ENCODE measurements around the gene TMPRSS6.

TMPRSS6 gene

DNA sequence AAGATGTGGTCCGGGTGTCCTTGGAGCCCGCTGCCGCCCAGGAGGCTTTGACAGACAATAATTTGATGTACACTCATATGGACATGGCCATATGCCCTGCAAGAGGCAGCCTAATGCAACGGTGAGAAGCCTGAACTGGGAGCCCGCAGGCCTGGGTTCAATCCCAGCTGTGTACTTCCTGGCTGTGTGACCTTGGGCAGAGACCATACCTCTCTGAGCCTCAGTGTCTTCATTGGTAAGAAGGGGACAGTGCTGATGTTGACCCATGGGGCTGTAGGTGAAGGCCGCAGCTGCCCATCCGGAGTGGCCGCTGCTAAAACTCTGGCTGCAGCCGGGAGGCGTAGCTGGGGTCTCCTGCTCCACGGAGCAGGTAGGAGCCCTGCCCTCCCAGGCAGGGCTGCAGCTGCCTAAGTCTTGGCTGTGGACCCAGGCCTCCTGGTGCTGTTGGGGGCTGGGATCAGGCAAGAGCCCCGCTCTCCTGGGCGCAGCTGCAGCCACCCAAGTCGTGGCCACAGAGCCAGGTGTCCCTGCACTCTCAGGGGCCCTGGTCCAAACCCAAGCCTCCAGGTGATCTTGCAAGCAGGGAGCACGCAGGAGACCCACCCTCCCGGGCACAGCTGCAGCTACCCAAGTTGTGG lies 31.3 kb upstream of the TMPRSS6 start:
- DNase-seq, result no peak

GRCh38 chr22:37139762-37140161 lies 30.2 kb upstream of the TMPRSS6 start:
- no peak for DNase-seq

GRCh38 chr22:37138849-37139561 lies 29.5 kb upstream of the TMPRSS6 start:
- no peak for DNase-seq

DNA sequence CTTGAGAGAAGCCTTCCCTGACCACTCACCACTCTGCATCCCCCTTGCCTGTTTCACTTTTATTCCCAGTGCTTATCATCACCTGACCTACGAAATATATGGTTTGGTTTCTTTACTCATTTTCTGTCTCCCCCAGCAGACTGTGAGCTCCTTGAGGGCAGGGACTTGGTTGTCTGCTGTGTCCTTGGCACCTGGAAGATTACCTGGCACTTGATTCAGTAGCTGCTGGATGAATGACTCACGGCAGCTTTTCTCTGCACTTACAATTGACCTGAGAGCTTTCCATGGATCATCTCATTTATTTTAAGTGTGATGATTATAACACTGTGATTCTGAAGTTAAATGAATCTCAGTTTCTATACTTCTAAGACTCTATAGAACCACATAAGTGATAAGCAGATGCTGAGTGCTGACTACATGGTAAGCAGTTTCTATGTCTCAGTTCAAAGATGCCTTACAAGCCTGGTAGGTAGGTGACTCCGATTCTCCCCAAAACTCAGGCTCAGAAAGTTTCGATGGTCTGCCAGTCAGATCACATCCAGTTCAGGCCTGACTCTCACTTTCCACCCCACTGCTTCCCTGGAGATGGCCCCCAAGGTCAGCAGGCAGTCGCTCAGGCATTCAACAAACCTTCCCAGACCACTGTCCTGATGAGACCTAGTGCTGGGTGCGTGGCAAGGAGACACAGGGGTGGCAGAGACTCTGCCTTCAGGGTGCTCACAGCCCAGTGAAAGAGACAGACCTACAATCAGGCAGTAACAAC lies 28.6 kb upstream of the TMPRSS6 start:
- no peak for DNase-seq

GRCh38 chr22:37137131-37137530 lies 27.6 kb upstream of the TMPRSS6 start:
- DNase-seq, result no peak

GRCh38 chr22:37135023-37135422 lies 25.5 kb upstream of the TMPRSS6 start:
- DNase-seq, result no peak

DNA sequence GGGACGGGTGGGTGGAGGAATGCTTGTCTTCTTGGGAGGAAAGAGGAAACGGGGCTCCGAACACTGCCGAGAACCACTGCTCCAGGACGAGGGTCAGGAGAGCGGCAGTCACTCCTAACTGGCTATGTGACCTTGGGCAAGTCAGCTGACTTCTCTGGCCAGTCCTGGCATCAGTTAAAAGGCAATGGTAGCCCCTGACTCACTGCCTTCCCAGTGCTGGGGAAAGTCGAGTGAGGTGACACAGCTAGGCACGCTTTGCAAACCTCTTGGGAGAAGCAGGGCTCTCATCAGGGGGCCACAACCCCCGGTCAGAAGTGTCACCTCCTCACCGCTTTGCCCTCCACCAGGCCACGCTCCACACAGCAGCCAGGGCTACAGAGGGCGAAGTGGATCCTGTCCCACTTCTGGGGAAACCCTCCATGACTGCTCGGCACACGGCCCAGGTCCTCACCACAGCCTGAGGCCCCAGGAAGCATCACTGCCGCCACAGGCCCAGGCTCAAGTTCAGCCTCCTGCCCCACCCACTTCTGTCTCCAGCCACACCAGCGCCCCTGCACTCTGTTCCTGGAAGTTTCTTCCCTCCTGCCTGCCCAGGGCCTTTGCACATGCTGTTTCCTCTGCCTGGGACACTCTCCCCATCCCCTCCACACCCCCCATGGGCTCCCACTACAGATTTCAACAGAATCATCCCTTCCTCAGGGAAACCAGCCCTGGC lies 23.9 kb upstream of the TMPRSS6 start:
- no peak for DNase-seq

DNA sequence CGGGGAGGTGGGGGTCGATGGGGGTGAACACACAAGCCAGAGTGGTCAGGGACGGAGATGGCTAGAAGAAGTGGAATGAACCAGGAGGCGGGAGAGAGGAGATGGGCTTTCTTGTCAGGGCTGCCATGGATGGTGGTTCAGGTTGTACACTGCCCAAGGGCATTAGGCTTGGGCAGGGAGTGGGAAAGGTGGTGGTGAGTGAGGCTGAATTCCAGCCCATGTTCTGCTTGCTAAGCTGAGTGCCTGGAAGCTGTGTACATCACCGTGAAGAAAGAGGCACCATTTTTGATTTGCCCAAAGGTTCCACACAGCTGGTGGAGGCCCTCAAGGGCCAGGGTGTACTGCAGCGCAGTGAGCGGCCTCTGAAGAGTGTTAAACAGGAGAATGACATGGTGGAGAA lies 23.3 kb upstream of the TMPRSS6 start:
- no peak for DNase-seq

GRCh38 chr22:37129866-37130441 lies 20.4 kb upstream of the TMPRSS6 start:
- no peak for DNase-seq

GRCh38 chr22:37128555-37129281 lies 19.2 kb upstream of the TMPRSS6 start:
- DNase-seq, result no peak

DNA sequence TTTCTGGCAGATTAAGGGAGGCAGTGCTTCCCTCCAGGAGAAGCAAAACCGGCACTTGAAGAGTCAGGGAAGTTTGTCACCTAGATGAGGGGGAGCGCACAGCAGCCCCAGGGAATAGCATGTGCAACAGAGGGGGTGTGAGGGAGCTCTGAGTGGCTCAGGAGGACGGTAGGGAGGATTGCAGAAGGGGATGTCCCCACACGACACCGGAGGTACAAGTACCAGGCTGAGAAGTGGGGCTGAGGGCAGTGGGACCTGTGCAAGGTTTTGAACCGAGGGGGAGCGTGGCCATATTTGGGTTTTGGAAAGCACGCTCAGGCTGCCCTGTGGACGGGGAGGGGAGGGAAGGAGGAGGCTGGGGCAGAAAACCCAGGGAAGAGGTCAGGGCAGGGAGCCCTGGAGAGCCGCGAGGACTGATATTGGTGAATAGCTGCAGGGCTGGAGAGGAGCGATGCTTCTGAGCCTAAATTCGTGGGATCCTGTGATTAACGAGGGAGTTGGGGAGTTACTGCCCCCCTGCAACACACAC lies 17.9 kb upstream of the TMPRSS6 start:
- no peak for DNase-seq

GRCh38 chr22:37126882-37127281 lies 17.4 kb upstream of the TMPRSS6 start:
- DNase-seq, result no peak

DNA sequence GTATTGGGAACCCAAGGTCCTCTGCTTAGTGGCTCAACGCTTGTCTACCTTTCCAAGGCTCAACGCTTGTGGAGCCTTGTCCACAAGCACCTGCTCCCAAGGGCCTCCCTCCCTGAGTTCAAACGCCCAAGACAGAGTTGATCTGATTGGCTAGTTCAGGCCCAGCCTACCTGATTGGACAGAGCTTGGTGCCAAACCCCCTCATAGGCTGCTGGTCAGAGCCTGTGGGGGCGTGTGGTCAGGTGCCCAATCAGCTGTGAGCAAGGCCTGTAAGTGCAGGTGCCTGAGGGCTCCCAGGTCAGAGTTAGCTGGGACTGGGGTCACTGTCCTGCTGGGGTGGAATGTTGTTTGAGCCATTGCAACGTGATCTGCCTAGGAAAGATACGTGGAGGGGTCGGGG lies 16.9 kb upstream of the TMPRSS6 start:
- peak; percentile 2 for DNase-seq

DNA sequence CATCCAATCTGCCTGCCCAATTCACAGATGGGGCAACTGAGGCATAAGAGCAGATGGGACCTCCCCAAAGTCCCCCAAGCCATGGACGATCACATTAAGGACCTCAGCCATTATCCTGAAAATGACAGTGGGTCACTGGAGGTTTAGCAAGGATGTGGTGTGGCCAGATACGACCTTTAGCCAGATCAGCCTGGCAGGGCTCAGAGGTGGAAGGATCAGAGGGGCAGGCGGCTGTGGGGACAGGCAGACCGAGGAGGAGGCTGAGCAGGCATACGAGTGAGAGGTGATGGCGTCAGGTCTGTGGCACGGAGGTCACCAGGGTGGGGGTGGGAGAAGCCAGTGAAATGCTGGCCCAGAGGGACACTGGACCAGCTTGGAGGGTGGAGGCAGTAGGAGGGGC lies 14.1 kb upstream of the TMPRSS6 start:
- DNase-seq, result no peak

DNA sequence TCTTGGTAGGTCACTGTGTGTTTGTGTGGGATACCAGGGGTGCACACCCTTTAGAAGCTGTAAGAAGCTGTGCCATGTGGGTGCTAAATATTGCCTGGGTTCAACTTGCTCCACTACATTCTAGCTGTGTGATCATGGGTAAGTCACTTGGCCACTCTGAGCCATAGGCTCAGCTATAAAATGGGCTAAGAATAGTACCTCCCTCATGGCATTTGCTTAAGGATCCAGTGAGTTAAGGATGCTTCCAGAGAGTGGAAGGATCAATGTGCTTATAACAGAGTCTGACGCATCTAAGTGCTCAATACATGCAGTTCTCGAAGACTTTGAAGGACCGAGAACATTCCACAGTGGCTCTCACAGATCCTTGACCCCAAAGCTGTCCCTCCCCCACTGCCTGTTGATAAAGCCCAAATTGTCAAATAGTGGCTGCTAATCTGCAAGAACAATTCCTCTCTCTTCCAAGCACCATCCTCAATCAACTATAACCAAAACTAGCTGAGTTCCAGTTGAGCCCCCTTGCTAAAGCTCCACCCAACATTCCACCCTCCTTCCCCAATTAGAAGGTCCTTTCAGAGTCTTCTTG lies 13.2 kb upstream of the TMPRSS6 start:
- DNase-seq, result no peak

DNA sequence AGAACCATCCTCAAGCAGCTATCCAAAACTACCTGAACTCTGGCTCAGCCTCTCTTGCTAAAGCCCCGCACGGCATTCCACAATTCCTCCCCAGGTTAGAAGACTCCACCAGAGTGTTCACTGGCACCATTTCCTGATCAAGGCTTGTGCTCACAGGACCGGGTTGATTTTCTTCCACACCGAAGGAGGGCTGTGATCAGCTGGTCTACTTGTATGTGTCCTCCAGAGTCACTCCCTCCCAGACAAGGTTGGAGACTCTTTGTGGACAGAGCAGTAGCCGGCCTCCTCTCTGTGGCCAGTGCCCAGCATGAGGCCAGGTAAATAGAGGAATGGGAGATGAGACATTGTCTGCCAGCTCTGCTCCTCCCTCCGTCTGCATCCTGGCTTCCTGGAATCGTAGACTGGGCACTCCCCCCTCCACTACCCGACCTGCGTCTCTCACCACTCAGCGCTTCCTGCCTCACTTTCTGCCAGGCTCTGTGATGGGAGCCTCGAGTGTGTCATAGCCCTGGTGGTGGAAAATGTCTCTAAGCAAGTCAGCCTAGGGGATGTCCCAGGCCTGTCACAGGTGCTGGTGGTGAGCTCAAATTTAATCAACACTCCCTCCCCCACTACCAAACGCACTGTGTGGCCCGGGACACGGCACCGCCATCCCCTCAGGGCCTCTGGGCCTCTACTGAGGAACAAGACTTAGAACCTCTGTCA lies 12.5 kb upstream of the TMPRSS6 start:
- DNase-seq, result peak; percentile 22

DNA sequence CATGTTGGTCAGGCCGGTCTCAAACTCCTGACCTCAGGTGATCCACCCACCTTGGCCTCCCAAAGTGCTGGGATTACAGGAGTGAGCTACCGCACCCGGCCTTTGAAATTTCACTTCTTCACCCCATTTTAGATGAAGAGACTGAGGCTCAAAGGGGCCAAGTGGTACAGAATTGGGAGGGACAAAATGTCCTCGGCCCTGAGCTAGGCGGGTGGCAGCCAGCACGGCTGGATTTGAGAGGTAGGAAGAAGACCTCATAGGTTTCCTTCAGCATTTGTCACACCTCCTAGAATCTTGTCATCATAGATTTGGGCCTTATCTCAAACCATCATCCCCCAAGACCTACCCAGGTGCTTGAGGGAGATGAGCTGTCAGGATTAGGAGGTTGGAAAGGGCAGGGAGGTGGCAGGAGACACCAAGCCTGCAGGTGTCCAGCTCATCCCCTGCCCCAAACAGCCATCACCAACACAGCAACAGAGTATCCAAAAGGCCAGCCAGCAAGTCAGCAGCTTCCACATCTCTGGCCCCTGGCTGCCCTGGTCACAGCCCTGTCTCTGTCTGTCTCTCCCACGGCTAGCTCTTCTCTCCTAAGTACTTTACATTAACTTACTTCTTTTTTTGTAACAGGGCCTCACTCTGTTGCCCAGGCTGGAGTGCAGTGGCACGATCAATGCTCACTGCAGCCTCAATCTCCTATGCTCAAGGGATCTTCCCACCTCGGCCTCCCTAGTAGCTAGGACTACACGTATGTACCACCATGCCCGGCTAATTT lies 11.2 kb upstream of the TMPRSS6 start:
- DNase-seq, result no peak

DNA sequence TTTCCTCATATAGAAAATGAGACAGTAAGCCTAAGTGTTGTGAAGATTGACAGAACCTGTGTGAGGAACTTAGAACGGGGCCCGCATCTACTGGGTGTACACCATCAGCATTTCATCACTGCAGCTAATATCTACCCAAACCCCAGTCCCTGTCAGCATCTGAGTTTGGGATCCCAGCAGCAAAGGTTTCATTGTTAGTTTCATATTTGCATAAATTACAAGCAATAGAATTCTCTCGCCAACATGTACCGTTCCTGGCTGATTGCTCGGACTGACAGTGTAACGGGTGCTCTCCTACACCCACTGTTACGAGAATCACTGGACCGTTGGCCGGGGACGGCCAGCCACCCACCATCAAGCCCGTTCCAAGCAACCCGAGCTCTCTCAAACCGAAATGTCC lies 10.4 kb upstream of the TMPRSS6 start:
- no peak for DNase-seq

GRCh38 chr22:37118083-37118482 lies 8.6 kb upstream of the TMPRSS6 start:
- no peak for DNase-seq

DNA sequence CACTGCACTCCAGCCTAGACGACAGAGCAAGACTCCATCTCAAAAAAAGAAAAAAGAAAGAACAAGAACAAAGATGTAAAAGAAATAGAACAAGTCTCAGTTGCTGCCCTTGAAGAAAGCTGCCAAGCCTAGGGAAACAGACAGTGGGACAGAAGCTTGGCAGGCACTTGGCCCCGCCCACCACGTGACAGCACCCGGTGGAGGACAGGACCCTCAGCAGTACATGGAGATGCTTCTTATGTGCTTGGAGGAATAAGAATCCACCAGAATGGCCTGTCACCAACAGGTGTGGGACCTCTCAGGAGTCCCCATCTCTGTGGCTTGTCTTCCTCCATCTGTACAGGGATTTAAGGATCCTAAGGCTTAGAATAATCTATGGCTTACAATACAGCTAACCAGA lies 7.6 kb upstream of the TMPRSS6 start:
- no peak for DNase-seq

Measured in NCI-H226 (cell line).